PC-3 (cell line): ENCODE data around the gene CCSER1.

Experiments
- EZH2 ChIP-seq: fragments of 300-600 bp; sonication (generic); IDR thresholded peaks from one replicate; pipeline ENCODE4 v1.6.1; 2017; ENCODE audit warnings: antibody characterized with exemption, mild to moderate bottlenecking, low read length; ENCODE audit not compliant: unreplicated experiment
- EZH2phosphoT487 ChIP-seq: fragments of 300-600 bp; sonication (generic); IDR thresholded peaks from 2 replicates; pipeline ENCODE4 v1.6.1; 2018; ENCODE audit warnings: mild to moderate bottlenecking, antibody characterized with exemption, low read length, borderline replicate concordance
- TF ChIP-seq, protein P1 (sequence below): fragments of 300-600 bp; sonication (generic); conservative IDR thresholded peaks from 2 replicates; pipeline ENCODE4 v1.5.1; 2017; ENCODE audit warnings: antibody characterized with exemption, low read depth, mild to moderate bottlenecking, low read length

DNA sequence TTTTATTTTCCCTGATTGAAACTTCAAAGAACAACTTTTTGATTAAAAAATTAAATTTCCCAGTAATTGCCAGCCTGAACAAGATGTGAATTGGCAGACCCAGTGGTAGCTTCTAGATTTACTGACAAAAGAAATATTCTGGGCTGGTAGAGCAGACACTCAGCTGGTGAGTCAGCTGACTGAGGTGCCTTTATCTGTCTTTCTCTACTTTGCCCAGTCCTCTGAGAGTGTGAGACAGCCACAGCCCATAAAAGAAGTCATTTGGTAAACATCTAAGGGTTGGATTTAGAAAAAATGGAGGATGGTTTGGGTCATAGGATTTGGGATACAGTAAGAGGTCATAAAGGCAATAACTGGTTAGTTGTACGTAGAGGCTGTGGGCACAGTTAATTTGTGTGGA is 54.5 kb downstream of the CCSER1 start:
- TF ChIP-seq, protein P1, sequence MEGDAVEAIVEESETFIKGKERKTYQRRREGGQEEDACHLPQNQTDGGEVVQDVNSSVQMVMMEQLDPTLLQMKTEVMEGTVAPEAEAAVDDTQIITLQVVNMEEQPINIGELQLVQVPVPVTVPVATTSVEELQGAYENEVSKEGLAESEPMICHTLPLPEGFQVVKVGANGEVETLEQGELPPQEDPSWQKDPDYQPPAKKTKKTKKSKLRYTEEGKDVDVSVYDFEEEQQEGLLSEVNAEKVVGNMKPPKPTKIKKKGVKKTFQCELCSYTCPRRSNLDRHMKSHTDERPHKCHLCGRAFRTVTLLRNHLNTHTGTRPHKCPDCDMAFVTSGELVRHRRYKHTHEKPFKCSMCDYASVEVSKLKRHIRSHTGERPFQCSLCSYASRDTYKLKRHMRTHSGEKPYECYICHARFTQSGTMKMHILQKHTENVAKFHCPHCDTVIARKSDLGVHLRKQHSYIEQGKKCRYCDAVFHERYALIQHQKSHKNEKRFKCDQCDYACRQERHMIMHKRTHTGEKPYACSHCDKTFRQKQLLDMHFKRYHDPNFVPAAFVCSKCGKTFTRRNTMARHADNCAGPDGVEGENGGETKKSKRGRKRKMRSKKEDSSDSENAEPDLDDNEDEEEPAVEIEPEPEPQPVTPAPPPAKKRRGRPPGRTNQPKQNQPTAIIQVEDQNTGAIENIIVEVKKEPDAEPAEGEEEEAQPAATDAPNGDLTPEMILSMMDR, result no peak
- TF ChIP-seq EZH2phosphoT487 (no peak), EZH2 (no peak)
